ENCODE results near the gene LRRN2.
A peak's percentile ranks its signal among the peaks of the same experiment; 100 is the strongest.

Gene LRRN2

DNA sequence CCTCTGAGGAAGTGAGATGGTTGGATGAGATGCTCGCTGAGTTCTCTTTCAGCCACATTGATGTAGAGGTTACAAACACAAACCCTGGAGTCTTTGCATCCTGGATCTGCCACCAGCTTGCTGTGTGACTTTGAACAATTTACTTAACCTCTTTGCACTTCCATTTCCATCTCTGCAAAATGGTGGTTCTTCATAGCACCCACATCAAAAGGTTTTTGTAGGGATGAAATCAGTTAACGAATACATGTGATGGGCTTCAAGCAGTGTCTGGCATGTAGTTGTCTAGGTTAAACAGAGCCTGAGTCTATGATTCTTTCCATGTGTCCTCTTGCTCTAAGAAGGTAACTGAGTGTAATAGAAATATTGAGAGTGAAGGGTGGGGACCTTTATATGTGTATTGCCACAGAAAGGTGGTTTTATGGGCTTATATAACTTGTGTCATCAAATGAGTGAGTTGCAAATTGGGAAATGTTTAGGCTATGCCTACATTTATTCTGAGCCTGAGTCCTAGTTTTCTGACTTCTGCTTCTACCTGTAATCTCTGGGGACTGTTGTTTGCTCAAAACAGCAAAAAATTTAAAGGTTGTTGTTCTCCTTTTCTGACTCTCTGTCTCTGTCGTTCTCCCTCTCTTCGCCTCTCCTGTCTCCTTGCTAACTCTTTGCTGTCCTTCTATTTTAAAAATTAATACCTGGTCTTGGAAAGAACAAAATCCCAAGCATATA, 27.3 kb upstream of the LRRN2 start:
- DNase-seq (ENCODE audit: low read depth), result no peak

- DNase-seq (ENCODE audit: low read depth), result no peak
Observed at GRCh38 chr1:204711947-204712701, 26.6 kb upstream of the LRRN2 start.

- peak; percentile 49 for DNase-seq (ENCODE audit: low read depth)
Observed at GRCh38 chr1:204711103-204711946, 25.8 kb upstream of the LRRN2 start.

DNA sequence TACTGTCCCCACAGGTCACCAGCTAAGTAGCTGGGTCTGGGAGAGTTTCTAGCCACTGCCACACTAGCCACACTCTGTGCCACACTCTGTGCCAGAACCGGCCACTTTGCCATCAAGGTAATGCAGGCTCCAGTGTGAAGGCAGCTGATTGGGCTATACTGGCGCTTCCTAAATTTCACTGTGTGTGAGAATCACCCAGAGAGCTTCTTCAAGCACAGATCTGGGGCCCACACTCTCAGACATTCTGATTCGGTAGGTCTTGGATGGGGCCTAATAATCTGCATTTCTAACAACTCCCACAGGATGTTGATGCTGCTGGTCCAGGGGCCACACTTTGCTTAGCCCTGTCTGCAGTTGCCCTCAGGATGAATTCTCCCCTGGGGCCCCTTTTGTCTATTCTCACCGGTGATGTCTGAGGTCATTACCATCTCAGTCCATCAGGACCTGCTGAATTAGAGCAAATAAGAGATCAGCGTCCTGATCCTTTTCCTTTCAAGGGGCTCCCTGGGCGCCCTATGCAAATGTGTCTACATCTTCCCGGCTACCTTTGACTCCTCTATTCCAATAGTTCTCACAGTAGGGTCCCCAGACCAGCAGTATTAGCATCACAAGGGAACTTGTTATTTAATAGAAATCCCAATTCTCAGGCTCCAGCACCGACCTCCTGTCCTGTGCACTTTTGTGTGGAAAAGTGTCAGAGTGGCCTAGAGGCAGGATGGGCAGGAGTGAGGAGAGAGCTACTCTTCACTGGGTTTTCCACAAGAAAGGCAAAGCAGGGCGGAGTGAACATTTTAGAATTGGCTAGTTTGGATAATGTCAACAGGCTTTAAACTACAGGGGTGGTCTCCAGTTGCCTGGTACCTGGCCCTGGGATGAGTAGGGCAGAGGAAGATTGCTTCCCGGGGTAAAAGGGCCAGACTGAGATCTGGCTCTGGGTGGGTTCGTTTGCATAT, 24.7 kb upstream of the LRRN2 start:
- no peak for DNase-seq (ENCODE audit: low read depth)

- no peak for DNase-seq (ENCODE audit: low read depth)
Observed at GRCh38 chr1:204709021-204709420, 23.5 kb upstream of the LRRN2 start.

DNA sequence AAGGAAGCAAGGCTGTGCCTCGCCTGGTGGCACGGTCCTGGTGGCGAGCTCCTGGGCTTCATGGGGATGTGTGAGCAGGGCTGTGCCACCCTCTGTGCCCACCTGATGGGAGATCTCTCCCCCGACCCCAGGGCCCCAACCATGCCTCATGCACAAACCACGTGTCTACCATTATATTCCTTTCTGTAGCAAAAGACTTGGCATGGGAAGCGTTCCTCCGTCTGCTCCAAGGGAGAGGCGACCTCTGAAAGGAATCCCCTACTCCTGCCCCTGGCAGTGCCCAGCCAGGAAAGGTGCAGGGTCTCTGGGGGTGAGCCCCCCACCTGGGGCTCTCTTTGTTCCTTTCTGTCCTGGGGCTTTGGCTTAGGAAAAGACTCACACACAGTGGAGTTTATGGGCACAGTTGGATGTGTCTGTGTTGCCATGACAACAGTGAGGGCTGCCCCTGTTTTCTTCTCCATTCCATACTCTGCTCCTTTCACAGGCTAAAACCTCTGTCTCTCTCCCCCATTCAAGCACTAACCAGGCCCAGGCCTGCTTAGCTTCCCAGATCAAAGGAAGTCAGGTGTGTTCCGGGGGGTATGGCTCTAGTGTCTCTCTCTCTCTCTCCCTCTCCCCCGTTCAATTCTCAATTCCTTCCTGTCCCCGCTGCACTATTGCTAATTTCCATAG, 21.4 kb upstream of the LRRN2 start:
- no peak for DNase-seq (ENCODE audit: low read depth)

GRCh38 chr1:204705888-204706837, 20.6 kb upstream of the LRRN2 start:
- no peak for DNase-seq (ENCODE audit: low read depth)

DNA sequence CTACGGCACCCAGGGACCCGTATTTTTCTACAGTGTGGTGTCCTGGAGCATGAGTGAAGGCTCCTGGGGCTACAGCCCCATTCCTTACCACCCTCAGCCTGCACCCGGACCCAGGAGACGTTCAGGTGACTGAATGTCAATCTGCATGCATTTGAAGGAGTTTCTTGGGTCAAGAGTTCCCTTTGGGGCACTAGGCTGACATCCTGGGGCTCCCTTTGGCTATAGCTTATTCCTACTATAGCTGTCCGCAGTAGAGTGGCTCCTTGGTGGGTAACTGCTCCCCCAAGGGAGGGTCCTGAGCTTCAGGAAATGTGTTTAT, 19.9 kb upstream of the LRRN2 start:
- DNase-seq (ENCODE audit: low read depth), result no peak

DNA sequence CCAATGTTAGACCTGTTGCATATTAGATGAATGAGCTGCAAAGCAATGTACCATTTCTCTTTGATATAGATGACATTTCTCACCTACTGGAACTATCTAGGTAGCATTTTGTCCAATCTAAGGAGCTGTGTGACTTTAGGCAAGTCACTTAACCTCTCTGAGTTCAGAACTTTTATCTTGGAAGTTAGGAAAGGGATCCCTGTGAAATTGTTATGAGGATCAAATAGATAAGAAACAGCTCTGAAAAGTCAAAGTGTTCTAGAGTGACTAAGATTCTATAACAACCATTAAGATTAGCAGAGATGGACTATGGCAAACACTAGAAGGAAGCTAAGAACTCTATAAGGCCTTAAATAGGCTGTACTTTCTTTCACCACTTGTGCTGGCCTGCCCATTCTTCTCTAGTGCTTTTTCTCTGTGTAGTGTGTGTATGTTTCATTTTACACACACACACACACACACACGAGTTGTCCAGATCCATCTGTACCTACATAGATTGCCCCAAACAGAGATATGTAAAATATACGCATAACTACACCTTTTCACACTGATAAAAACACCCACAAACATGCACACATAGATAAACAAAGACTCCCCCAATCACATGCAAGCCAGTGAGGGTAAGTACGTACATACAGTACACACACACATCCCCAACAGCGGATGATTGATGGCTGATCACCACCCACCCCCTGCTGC, 19.4 kb upstream of the LRRN2 start:
- DNase-seq (ENCODE audit: low read depth), result no peak

- DNase-seq (ENCODE audit: low read depth), result no peak
Observed at GRCh38 chr1:204703826-204704612, 18.5 kb upstream of the LRRN2 start.

- DNase-seq (ENCODE audit: low read depth), result no peak
Observed at GRCh38 chr1:204703268-204703664, 17.7 kb upstream of the LRRN2 start.

GRCh38 chr1:204702552-204703267, 17.2 kb upstream of the LRRN2 start:
- DNase-seq (ENCODE audit: low read depth), result no peak

GRCh38 chr1:204701229-204701628, 15.7 kb upstream of the LRRN2 start:
- no peak for DNase-seq (ENCODE audit: low read depth)

GRCh38 chr1:204697893-204698292, 12.4 kb upstream of the LRRN2 start:
- DNase-seq (ENCODE audit: low read depth), result no peak

- DNase-seq (ENCODE audit: low read depth), result no peak
Observed at GRCh38 chr1:204696606-204697005, 11.1 kb upstream of the LRRN2 start.

GRCh38 chr1:204695692-204696091, 10.2 kb upstream of the LRRN2 start:
- no peak for DNase-seq (ENCODE audit: low read depth)

DNA sequence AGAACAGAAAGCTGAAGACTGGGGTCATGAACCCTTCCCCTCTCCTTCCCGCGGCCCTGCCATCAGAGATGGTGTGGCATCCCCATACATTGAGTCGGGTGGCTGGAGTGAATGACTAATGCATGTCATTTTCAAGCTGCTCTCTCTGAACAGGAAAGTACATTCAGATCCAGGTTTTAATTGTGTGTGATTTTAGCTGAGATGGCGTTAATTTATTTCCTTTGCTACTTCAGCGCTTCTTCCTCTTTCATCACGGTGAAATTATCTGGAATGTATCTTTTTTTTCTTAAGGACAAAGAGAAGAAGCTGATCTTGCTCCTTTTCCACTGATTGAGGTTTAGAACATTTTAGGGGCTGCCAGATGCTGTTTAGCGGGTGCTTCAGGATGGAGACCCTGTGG, 8.6 kb upstream of the LRRN2 start:
- DNase-seq (ENCODE audit: low read depth), result no peak

GRCh38 chr1:204692841-204693356, 7.4 kb upstream of the LRRN2 start:
- no peak for DNase-seq (ENCODE audit: low read depth)
